GM18526 (cell line): ENCODE results near the gene B3GNT3.

Experiments
- POLR2A ChIP-seq: IDR thresholded peaks from 3 replicates; pipeline ENCODE4 v1.6.1; 2011; ENCODE audit not compliant: insufficient read length; ENCODE audit errors: extremely low read depth

The B3GNT3 gene

GRCh38 chr19:17860331-17860992 lies 65.5 kb downstream of the B3GNT3 start:
- no peak for TF ChIP-seq POLR2A

GRCh38 chr19:17860993-17861360 lies 66.0 kb downstream of the B3GNT3 start:
- no peak for TF ChIP-seq POLR2A

GRCh38 chr19:17861542-17862402 lies 66.8 kb downstream of the B3GNT3 start:
- no peak for TF ChIP-seq POLR2A

- no peak for TF ChIP-seq POLR2A
Measured at GRCh38 chr19:17862711-17863519, 68.0 kb downstream of the B3GNT3 start.
